ENCODE measurements around the gene CDR2L.
"Not testable (repeated sequence)": the region's sequence is repeated elsewhere in the genome, so short reads cannot be mapped to it uniquely, and the experiment has no call there.

Gene CDR2L

GRCh38 chr17:74981318-74981978 is 6.0 kb upstream of the CDR2L start:
- TF ChIP-seq, protein P1, sequence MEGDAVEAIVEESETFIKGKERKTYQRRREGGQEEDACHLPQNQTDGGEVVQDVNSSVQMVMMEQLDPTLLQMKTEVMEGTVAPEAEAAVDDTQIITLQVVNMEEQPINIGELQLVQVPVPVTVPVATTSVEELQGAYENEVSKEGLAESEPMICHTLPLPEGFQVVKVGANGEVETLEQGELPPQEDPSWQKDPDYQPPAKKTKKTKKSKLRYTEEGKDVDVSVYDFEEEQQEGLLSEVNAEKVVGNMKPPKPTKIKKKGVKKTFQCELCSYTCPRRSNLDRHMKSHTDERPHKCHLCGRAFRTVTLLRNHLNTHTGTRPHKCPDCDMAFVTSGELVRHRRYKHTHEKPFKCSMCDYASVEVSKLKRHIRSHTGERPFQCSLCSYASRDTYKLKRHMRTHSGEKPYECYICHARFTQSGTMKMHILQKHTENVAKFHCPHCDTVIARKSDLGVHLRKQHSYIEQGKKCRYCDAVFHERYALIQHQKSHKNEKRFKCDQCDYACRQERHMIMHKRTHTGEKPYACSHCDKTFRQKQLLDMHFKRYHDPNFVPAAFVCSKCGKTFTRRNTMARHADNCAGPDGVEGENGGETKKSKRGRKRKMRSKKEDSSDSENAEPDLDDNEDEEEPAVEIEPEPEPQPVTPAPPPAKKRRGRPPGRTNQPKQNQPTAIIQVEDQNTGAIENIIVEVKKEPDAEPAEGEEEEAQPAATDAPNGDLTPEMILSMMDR (IDR thresholded peaks at IDR 0.05; ENCODE audit: insufficient read depth, low read length, poor library complexity, severe bottlenecking): no peak
- Histone ChIP-seq H3K4me3 (replicated peaks; ENCODE audit: low read depth, low read length) (peak overlapping the region; percentile 68), H3K36me3 (ENCODE audit: control insufficient read depth, insufficient read depth, low read length) (no peaks in the 10 kb centered on the region), H3K27me3 (replicated peaks; ENCODE audit: control insufficient read depth, insufficient read depth, low read length) (peaks cover 3% of the 10 kb centered on the region)
- no peak for DNase-seq (ENCODE audit: extremely low read depth, insufficient read length)

GRCh38 chr17:74981979-74982662 is 5.3 kb upstream of the CDR2L start:
- Histone ChIP-seq H3K36me3 (ENCODE audit: control insufficient read depth, insufficient read depth, low read length) (no peaks in the 10 kb centered on the region), H3K4me3 (replicated peaks; ENCODE audit: low read depth, low read length) (peak overlapping the region; percentile 68), H3K27me3 (replicated peaks; ENCODE audit: control insufficient read depth, insufficient read depth, low read length) (peaks cover 3% of the 10 kb centered on the region)
- DNase-seq (ENCODE audit: extremely low read depth, insufficient read length): peak; percentile 71
- TF ChIP-seq, protein P1 (IDR thresholded peaks at IDR 0.05; ENCODE audit: insufficient read depth, low read length, poor library complexity, severe bottlenecking): no peak

- H3K36me3 ChIP-seq (ENCODE audit: control insufficient read depth, insufficient read depth, low read length); H3K27me3 ChIP-seq (replicated peaks; ENCODE audit: control insufficient read depth, insufficient read depth, low read length); DNase-seq (ENCODE audit: extremely low read depth, insufficient read length): not testable (repeated sequence)
- H3K4me3 ChIP-seq (replicated peaks; ENCODE audit: low read depth, low read length): peak overlapping the region; percentile 68
Observed at GRCh38 chr17:74982663-74983313, 4.6 kb upstream of the CDR2L start.

- DNase-seq (ENCODE audit: extremely low read depth, insufficient read length): no peak
- Histone ChIP-seq H3K36me3 (ENCODE audit: control insufficient read depth, insufficient read depth, low read length) (no peaks in the 10 kb centered on the region), H3K27me3 (replicated peaks; ENCODE audit: control insufficient read depth, insufficient read depth, low read length) (peaks cover 3% of the 10 kb centered on the region), H3K4me3 (replicated peaks; ENCODE audit: low read depth, low read length) (no peak overlapping the region)
- TF ChIP-seq, protein P1 (IDR thresholded peaks at IDR 0.05; ENCODE audit: insufficient read depth, low read length, poor library complexity, severe bottlenecking): no peak
Observed at GRCh38 chr17:74986206-74986576, 1.2 kb upstream of the CDR2L start.

GRCh38 chr17:74987909-74988711 is 678 bp downstream of the CDR2L start:
- no peak for DNase-seq (ENCODE audit: extremely low read depth, insufficient read length)

More at GRCh38 chr17:74987909-74988711, 678 bp downstream of the CDR2L start:
- Histone ChIP-seq H3K36me3 (ENCODE audit: control insufficient read depth, insufficient read depth, low read length) (no peaks in the 10 kb centered on the region), H3K4me3 (replicated peaks; ENCODE audit: low read depth, low read length) (peak overlapping the region; percentile 48), H3K27me3 (replicated peaks; ENCODE audit: control insufficient read depth, insufficient read depth, low read length) (no peaks in the 10 kb centered on the region; the same call in none of the 2 replicates)
- TF ChIP-seq, protein P1 (IDR thresholded peaks at IDR 0.05; ENCODE audit: insufficient read depth, low read length, poor library complexity, severe bottlenecking): no peak

All from GM06990 (cell line).